Measurements from ENCODE around the gene LOXL3. TPM values are rescaled to one million over a fixed set of nuclear protein-coding genes. Genes with fewer than 3 reads are reported as not detected.

The LOXL3 gene
- total and polyA plus RNA-seq, 2 donors from 2014 or later: 2.4 to 9.7 TPM

DNA sequence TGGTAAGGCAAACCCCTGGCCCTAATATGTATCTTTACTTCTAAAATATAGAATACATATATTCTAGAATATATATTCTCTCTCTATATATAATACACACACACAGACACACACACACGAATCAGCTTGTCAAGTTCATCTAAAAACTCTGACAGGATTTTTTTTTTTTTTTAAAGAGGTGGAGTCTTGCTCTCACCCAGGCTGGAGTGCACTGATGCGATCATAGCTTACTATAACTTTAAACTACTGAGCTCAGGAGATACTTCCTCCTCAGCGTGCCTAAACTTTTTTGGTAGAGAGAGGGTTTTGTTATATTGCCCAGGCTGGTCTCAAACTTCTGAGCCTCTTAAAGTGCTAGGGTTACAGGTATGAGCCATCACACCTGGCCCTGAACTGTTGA is 45.9 kb upstream of the LOXL3 start:
- no peaks in the 10 kb centered on the region for H3K9me3 ChIP-seq (ENCODE audit: control insufficient read depth in 2 of 3, insufficient read depth in 1 of 3, low read length in 3 of 3)
- H3K9ac ChIP-seq (ENCODE audit: low read length in 3 of 3): no peak overlapping the region
- no peaks in the 10 kb centered on the region for H3K36me3 ChIP-seq (ENCODE audit: control insufficient read depth in 2 of 3, insufficient read depth in 3 of 3, low read length in 3 of 3)
- intact Hi-C loops (cut with DNase I): no loop called here
- H3K4me3 ChIP-seq (ENCODE audit: low read length in 3 of 3): no peak overlapping the region
- DNase-seq (no peak), FAIRE-seq (no peak)
- no peaks in the 10 kb centered on the region for H3K4me1 ChIP-seq (ENCODE audit: control insufficient read depth in 2 of 3, insufficient read depth in 2 of 3, low read depth in 1 of 3, low read length in 3 of 3)
- TF ChIP-seq, protein P1, sequence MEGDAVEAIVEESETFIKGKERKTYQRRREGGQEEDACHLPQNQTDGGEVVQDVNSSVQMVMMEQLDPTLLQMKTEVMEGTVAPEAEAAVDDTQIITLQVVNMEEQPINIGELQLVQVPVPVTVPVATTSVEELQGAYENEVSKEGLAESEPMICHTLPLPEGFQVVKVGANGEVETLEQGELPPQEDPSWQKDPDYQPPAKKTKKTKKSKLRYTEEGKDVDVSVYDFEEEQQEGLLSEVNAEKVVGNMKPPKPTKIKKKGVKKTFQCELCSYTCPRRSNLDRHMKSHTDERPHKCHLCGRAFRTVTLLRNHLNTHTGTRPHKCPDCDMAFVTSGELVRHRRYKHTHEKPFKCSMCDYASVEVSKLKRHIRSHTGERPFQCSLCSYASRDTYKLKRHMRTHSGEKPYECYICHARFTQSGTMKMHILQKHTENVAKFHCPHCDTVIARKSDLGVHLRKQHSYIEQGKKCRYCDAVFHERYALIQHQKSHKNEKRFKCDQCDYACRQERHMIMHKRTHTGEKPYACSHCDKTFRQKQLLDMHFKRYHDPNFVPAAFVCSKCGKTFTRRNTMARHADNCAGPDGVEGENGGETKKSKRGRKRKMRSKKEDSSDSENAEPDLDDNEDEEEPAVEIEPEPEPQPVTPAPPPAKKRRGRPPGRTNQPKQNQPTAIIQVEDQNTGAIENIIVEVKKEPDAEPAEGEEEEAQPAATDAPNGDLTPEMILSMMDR (IDR thresholded peaks at IDR 0.05; ENCODE audit: borderline replicate concordance, extremely low read depth, insufficient read depth): no peak
- no peak overlapping the region for H3K27ac ChIP-seq (ENCODE audit: low read depth in 2 of 2, low read length in 2 of 2)
- no peaks in the 10 kb centered on the region for H3K27me3 ChIP-seq (ENCODE audit: control insufficient read depth, insufficient read depth, low read length)

DNA sequence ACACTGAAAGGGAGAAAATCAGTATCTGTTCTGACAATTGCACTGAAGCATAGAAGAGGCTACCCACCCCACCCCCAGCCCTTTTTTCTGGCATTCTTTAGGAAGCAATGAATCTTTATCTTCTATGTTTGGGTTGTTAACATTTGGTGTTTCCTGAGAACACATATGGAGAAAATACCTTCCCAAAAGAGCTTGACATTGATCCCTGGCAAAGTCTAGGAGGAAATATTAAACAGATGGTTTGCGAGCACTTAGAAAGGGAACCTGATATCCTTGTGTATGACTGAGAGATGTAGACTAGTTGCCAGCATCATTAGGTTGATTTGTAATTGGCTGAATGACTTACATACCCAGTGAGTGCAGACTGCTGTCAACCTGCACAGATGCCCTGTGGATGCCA is 43.7 kb upstream of the LOXL3 start:
- no peak for FAIRE-seq
- no peaks in the 10 kb centered on the region for H3K4me1 ChIP-seq (ENCODE audit: control insufficient read depth in 2 of 3, insufficient read depth in 2 of 3, low read depth in 1 of 3, low read length in 3 of 3)
- H3K9ac ChIP-seq (ENCODE audit: low read length in 3 of 3): no peak overlapping the region
- H3K4me3 ChIP-seq (ENCODE audit: low read length in 3 of 3): no peak overlapping the region
- H3K27me3 ChIP-seq (ENCODE audit: control insufficient read depth, insufficient read depth, low read length): no peaks in the 10 kb centered on the region
- H3K36me3 ChIP-seq (ENCODE audit: control insufficient read depth in 2 of 3, insufficient read depth in 3 of 3, low read length in 3 of 3): no peaks in the 10 kb centered on the region
- no peak for DNase-seq
- TF ChIP-seq, protein P1 (IDR thresholded peaks at IDR 0.05; ENCODE audit: borderline replicate concordance, extremely low read depth, insufficient read depth): no peak
- H3K9me3 ChIP-seq (ENCODE audit: control insufficient read depth in 2 of 3, insufficient read depth in 1 of 3, low read length in 3 of 3): no peaks in the 10 kb centered on the region
- H3K27ac ChIP-seq (ENCODE audit: low read depth in 2 of 2, low read length in 2 of 2): no peak overlapping the region
- intact Hi-C loops (cut with DNase I): no loop called here

DNA sequence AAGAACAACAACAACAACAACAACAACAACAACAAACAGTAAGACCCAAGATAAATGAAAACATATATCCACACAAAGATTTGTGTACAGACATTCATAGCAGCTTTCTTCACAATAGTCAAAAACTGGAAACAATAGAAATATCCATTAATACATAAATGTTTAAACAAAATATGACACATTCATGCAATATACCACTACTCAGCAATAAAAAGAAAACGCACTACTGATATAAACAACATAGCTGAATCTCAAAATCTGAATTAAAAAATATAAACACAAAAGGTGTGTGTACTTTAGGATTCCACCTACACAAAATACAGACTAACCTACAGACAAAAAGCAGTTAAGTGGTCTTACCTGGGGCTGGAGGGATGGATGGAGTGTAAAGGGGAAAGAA is 42.8 kb upstream of the LOXL3 start:
- H3K9me3 ChIP-seq (ENCODE audit: control insufficient read depth in 2 of 3, insufficient read depth in 1 of 3, low read length in 3 of 3): no peaks in the 10 kb centered on the region
- no peak overlapping the region for H3K4me3 ChIP-seq (ENCODE audit: low read length in 3 of 3)
- no peaks in the 10 kb centered on the region for H3K36me3 ChIP-seq (ENCODE audit: control insufficient read depth in 2 of 3, insufficient read depth in 3 of 3, low read length in 3 of 3)
- no peak for DNase-seq
- FAIRE-seq: no peak
- TF ChIP-seq, protein P1 (IDR thresholded peaks at IDR 0.05; ENCODE audit: borderline replicate concordance, extremely low read depth, insufficient read depth): no peak
- intact Hi-C loops (cut with DNase I): no loop called here
- H3K9ac ChIP-seq (ENCODE audit: low read length in 3 of 3): no peak overlapping the region
- H3K4me1 ChIP-seq (ENCODE audit: control insufficient read depth in 2 of 3, insufficient read depth in 2 of 3, low read depth in 1 of 3, low read length in 3 of 3): no peaks in the 10 kb centered on the region
- no peaks in the 10 kb centered on the region for H3K27me3 ChIP-seq (ENCODE audit: control insufficient read depth, insufficient read depth, low read length)
- no peak overlapping the region for H3K27ac ChIP-seq (ENCODE audit: low read depth in 2 of 2, low read length in 2 of 2)

All from kidney (tissue), 14 donors.